ENCODE data around the gene RAD18.
A peak's percentile ranks its signal among the peaks of the same experiment; 100 is the strongest.

The RAD18 gene

GRCh38 chr3:8837162-8837561, 126.1 kb downstream of the RAD18 start:
- peak; percentile 50 for DNase-seq (ENCODE audit: low read depth, low spot score)

GRCh38 chr3:8836096-8836495, 127.2 kb downstream of the RAD18 start:
- DNase-seq (ENCODE audit: low read depth, low spot score), result no peak

- DNase-seq (ENCODE audit: low read depth, low spot score), result no peak
Measured at GRCh38 chr3:8835385-8835784, 127.9 kb downstream of the RAD18 start.

DNA sequence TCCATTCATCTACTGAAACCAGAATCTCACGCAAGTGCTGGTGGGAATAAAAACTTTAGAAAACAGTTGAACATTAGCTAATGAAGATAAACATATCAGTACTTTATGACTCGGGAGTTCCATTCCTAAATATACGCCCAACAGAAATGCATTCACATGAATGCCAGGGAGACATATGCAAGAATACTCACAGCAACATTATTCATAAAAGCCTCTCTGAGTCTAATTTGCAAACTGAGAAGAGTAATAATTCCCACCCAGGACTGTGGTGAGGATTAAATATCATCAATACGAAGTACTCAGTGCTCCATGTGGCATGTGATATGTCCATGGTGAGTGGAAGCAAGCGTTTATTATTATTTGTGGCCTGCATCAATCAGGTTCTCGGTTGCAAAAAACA, 128.3 kb downstream of the RAD18 start:
- no peak for DNase-seq (ENCODE audit: low read depth, low spot score)

GRCh38 chr3:8827641-8828040, 135.6 kb downstream of the RAD18 start:
- no peak for DNase-seq (ENCODE audit: low read depth, low spot score)

Data from astrocyte of the hippocampus (primary cell).